NCI-H1436 treated with DMSO at 0.1 percent for 48 hours (cell line): ENCODE measurements around the gene CD160.
"Not testable (repeated sequence)": the region's sequence is repeated elsewhere in the genome, so short reads cannot be mapped to it uniquely, and the experiment has no call there.

Experiments
- DNase-seq: peaks from one replicate; lab custom pipeline; 2025; lab: John Stamatoyannopoulos, UW

The CD160 gene

GRCh38 chr1:145719230-145720079 lies at the start of gene CD160:
CD160 (plus strand) TSS chr1:145719499; CDS start chr1:145728328, 8,829 bp downstream.
- DNase-seq = no peak

- not testable (repeated sequence) for DNase-seq
These were observed 48.1 kb upstream of the CD160 start for GRCh38 chr1:145670995-145671745.

GRCh38 chr1:145673217-145673616 lies 46.1 kb upstream of the CD160 start:
- not testable (repeated sequence) for DNase-seq

GRCh38 chr1:145684858-145685257 lies 34.4 kb upstream of the CD160 start:
- DNase-seq = not testable (repeated sequence)

GRCh38 chr1:145686078-145686477 lies 33.2 kb upstream of the CD160 start:
- DNase-seq = not testable (repeated sequence)

GRCh38 chr1:145688328-145688727 lies 31.0 kb upstream of the CD160 start:
- DNase-seq = no peak

- no peak for DNase-seq
These were observed 30.4 kb upstream of the CD160 start for GRCh38 chr1:145688924-145689323.

GRCh38 chr1:145689922-145690321 lies 29.4 kb upstream of the CD160 start:
- no peak for DNase-seq

- DNase-seq = no peak
These were observed 28.4 kb upstream of the CD160 start for GRCh38 chr1:145690587-145691558.

- no peak for DNase-seq
These were observed 26.4 kb upstream of the CD160 start for GRCh38 chr1:145692785-145693443.

GRCh38 chr1:145695821-145696629 lies 23.3 kb upstream of the CD160 start:
- DNase-seq = no peak

- DNase-seq = no peak
These were observed 22.7 kb upstream of the CD160 start for GRCh38 chr1:145696630-145696960.

GRCh38 chr1:145701306-145701862 lies 17.9 kb upstream of the CD160 start:
- DNase-seq = no peak

GRCh38 chr1:145702052-145702451 lies 17.2 kb upstream of the CD160 start:
- no peak for DNase-seq

- no peak for DNase-seq
These were observed 16.5 kb upstream of the CD160 start for GRCh38 chr1:145702826-145703225.

GRCh38 chr1:145705622-145706021 lies 13.7 kb upstream of the CD160 start:
- no peak for DNase-seq

GRCh38 chr1:145706086-145706664 lies 13.1 kb upstream of the CD160 start:
- DNase-seq = no peak

GRCh38 chr1:145707183-145707867 lies 12.0 kb upstream of the CD160 start, which contains the start of gene PDZK1:
PDZK1 (minus strand) TSS chr1:145707368; CDS start chr1:145688021, 19,347 bp downstream.
- no peak for DNase-seq

- no peak for DNase-seq
These were observed 11.2 kb upstream of the CD160 start for GRCh38 chr1:145708063-145708462.
